Prostate gland (tissue), 2 donors: ENCODE results near the gene SPCS3.

ENCODE experiments used
- POLR2A ChIP-seq: fragments of 450-650 bp; IDR thresholded peaks from one replicate; pipeline ENCODE4 v1.6.1; 2016; ENCODE audit warnings: antibody characterized with exemption, mild to moderate bottlenecking
- TF ChIP-seq, protein P1 (sequence below), 4 experiments: fragments of 200-600 bp in 2 of 4; fragments of 450-650 bp in 2 of 4; sonication (generic) in 2 of 4; IDR thresholded peaks; 1 replicate in 3 of 4; 2 replicates in 1 of 4; pipeline ENCODE4 v1.5.1; 2016 to 2019; ENCODE audit warnings: antibody characterized with exemption in 4 of 4, mild to moderate bottlenecking in 2 of 4, moderate library complexity in 2 of 4

- TF ChIP-seq, protein P1, sequence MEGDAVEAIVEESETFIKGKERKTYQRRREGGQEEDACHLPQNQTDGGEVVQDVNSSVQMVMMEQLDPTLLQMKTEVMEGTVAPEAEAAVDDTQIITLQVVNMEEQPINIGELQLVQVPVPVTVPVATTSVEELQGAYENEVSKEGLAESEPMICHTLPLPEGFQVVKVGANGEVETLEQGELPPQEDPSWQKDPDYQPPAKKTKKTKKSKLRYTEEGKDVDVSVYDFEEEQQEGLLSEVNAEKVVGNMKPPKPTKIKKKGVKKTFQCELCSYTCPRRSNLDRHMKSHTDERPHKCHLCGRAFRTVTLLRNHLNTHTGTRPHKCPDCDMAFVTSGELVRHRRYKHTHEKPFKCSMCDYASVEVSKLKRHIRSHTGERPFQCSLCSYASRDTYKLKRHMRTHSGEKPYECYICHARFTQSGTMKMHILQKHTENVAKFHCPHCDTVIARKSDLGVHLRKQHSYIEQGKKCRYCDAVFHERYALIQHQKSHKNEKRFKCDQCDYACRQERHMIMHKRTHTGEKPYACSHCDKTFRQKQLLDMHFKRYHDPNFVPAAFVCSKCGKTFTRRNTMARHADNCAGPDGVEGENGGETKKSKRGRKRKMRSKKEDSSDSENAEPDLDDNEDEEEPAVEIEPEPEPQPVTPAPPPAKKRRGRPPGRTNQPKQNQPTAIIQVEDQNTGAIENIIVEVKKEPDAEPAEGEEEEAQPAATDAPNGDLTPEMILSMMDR (IDR thresholded peaks at IDR 0.05): no peak
- no peak for TF ChIP-seq POLR2A
Measured at GRCh38 chr4:176289561-176289960, 30.2 kb upstream of the SPCS3 start.
